Measurements from ENCODE around the gene RPRML.
"Not testable (repeated sequence)": the region's sequence is repeated elsewhere in the genome, so short reads cannot be mapped to it uniquely, and the experiment has no call there.

Gene RPRML

GRCh38 chr17:46979147-46979863, at the start of gene RPRML:
Gene RPRML, minus strand, starts transcription at chr17:46979253. Its CDS starts 246 bp downstream, at chr17:46979007.
- DNase-seq (ENCODE audit: low read depth in 2 of 2, low spot score in 1 of 2), result no peak

GRCh38 chr17:47016966-47017365, 37.9 kb upstream of the RPRML start:
- not testable (repeated sequence) for DNase-seq (ENCODE audit: low read depth in 2 of 2, low spot score in 1 of 2)

GRCh38 chr17:47013341-47013740, 34.3 kb upstream of the RPRML start:
- no peak for DNase-seq (ENCODE audit: low read depth in 2 of 2, low spot score in 1 of 2)

- no peak for DNase-seq (ENCODE audit: low read depth in 2 of 2, low spot score in 1 of 2)
These were observed 33.4 kb upstream of the RPRML start for GRCh38 chr17:47012457-47012856.

GRCh38 chr17:47009759-47010594, 30.9 kb upstream of the RPRML start:
- no peak for DNase-seq (ENCODE audit: low read depth in 2 of 2, low spot score in 1 of 2)

- no peak for DNase-seq (ENCODE audit: low read depth in 2 of 2, low spot score in 1 of 2)
These were observed 25.9 kb upstream of the RPRML start for GRCh38 chr17:47004906-47005305.

- not testable (repeated sequence) for DNase-seq (ENCODE audit: low read depth in 2 of 2, low spot score in 1 of 2)
These were observed 24.8 kb upstream of the RPRML start for GRCh38 chr17:47003864-47004263.

GRCh38 chr17:46995841-46996571, 17.0 kb upstream of the RPRML start:
- DNase-seq (ENCODE audit: low read depth in 2 of 2, low spot score in 1 of 2), result no peak

- DNase-seq (ENCODE audit: low read depth in 2 of 2, low spot score in 1 of 2), result no peak
These were observed 15.9 kb upstream of the RPRML start for GRCh38 chr17:46994993-46995392.

- DNase-seq (ENCODE audit: low read depth in 2 of 2, low spot score in 1 of 2), result no peak
These were observed 12.6 kb upstream of the RPRML start for GRCh38 chr17:46991617-46992016.

- no peak for DNase-seq (ENCODE audit: low read depth in 2 of 2, low spot score in 1 of 2)
These were observed 10.8 kb upstream of the RPRML start for GRCh38 chr17:46989637-46990431.

- DNase-seq (ENCODE audit: low read depth in 2 of 2, low spot score in 1 of 2), result not testable (repeated sequence)
These were observed 8.9 kb upstream of the RPRML start for GRCh38 chr17:46987927-46988326.

GRCh38 chr17:46986366-46986765, 7.3 kb upstream of the RPRML start:
- no peak for DNase-seq (ENCODE audit: low read depth in 2 of 2, low spot score in 1 of 2)

- no peak for DNase-seq (ENCODE audit: low read depth in 2 of 2, low spot score in 1 of 2)
These were observed 5.8 kb upstream of the RPRML start for GRCh38 chr17:46984892-46985291.

- DNase-seq (ENCODE audit: low read depth in 2 of 2, low spot score in 1 of 2), result no peak
These were observed 5.3 kb upstream of the RPRML start for GRCh38 chr17:46984341-46984740.

GRCh38 chr17:46983782-46984181, 4.7 kb upstream of the RPRML start:
- DNase-seq (ENCODE audit: low read depth in 2 of 2, low spot score in 1 of 2), result no peak

- DNase-seq (ENCODE audit: low read depth in 2 of 2, low spot score in 1 of 2), result no peak
These were observed 3.5 kb upstream of the RPRML start for GRCh38 chr17:46982577-46982976.

- DNase-seq (ENCODE audit: low read depth in 2 of 2, low spot score in 1 of 2), result no peak
These were observed 435 bp downstream of the RPRML start for GRCh38 chr17:46978489-46979146.

- no peak for DNase-seq (ENCODE audit: low read depth in 2 of 2, low spot score in 1 of 2)
These were observed 1.1 kb downstream of the RPRML start for GRCh38 chr17:46977750-46978488.

- no peak for DNase-seq (ENCODE audit: low read depth in 2 of 2, low spot score in 1 of 2)
These were observed 1.7 kb downstream of the RPRML start for GRCh38 chr17:46977348-46977747.
